Measurements from ENCODE around the gene ADGRV1.

- TF ChIP-seq CTCF (IDR thresholded peaks at IDR 0.05) (no peak), POLR2A (IDR thresholded peaks at IDR 0.05) (no peak)
Observed at GRCh38 chr5:91048073-91048472, 489.5 kb downstream of the ADGRV1 start.

Measured in Peyer's patch (tissue), 4 donors.